Measurements from ENCODE around the gene ENTREP3. TPM values are rescaled to one million over a fixed set of nuclear protein-coding genes. Genes with fewer than 3 reads are reported as not detected.

The ENTREP3 gene
- total RNA-seq, 1 experiment from 2014 or later, result 69.9 TPM

- H3K9me2 ChIP-seq (ENCODE audit: insufficient read depth), result no peaks in the 10 kb centered on the region
- H3K9me3 ChIP-seq (ENCODE audit: control insufficient read depth in 1 of 2, insufficient read depth in 1 of 2, low read depth in 1 of 2, low read length in 2 of 2), result no peaks in the 10 kb centered on the region
- H3K36me3 ChIP-seq (ENCODE audit: control insufficient read depth in 1 of 2, insufficient read depth in 2 of 2, low read length in 2 of 2), result peaks cover 0 to 6% of the 10 kb centered on the region in 2 experiments; a peak in 1 of 4 replicates
- TF ChIP-seq YY1 (IDR thresholded peaks at IDR 0.05; ENCODE audit: extremely low read depth, insufficient replicate concordance, low read depth, low read length), result peak; percentile 98
- TF ChIP-seq SIN3A (IDR thresholded peaks at IDR 0.05; ENCODE audit: low read depth), result peak; percentile 49; the same call in 1 of the 2 replicates
- TF ChIP-seq POLR2AphosphoS5 (IDR thresholded peaks at IDR 0.05; ENCODE audit: low read depth, low read length), result peak; percentile 40
- TF ChIP-seq ZNF274 (IDR thresholded peaks at IDR 0.05; ENCODE audit: low read depth, low read length), result no peak
- peak; percentile 73; the same call in 1 of the 2 replicates for TF ChIP-seq ZFX (IDR thresholded peaks at IDR 0.05)
- TF ChIP-seq, protein P1, sequence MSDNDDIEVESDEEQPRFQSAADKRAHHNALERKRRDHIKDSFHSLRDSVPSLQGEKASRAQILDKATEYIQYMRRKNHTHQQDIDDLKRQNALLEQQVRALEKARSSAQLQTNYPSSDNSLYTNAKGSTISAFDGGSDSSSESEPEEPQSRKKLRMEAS (IDR thresholded peaks at IDR 0.05), result peak; percentile 46; the same call in 1 of the 2 replicates
- no peak for TF ChIP-seq JUND (IDR thresholded peaks at IDR 0.05)
- 0 out of 2 replicates have a peak, but pooled peaks have one; percentile 7 for TF ChIP-seq SP1 (IDR thresholded peaks at IDR 0.05; ENCODE audit: low read depth)
- peak; percentile 29 for TF ChIP-seq TCF7L2 (IDR thresholded peaks at IDR 0.05; ENCODE audit: borderline replicate concordance, extremely low read depth, insufficient read depth, insufficient read length)
- DNase-seq (ENCODE audit: low read depth, low spot score) (no peak), ATAC-seq (peak; percentile 76)
- intact Hi-C loops (cut with micrococcal nuclease), result loop anchor here (2.0 to 5.0 kb wide), 3 partner anchors 18 to 384 kb away; a partner anchor contains a TSS
- H3K4me1 ChIP-seq (ENCODE audit: control insufficient read depth in 1 of 2, insufficient read depth in 2 of 2, low read length in 2 of 2), result peaks cover 22 to 33% of the 10 kb centered on the region in 2 experiments
- H3K9ac ChIP-seq (ENCODE audit: low read length), result peak within 1 kb of the TSS; percentile 93
- H3K4me2 ChIP-seq (ENCODE audit: low read length), result peak within 1 kb of the TSS; percentile 77
- peaks cover 16% of the 10 kb centered on the region for H3K79me2 ChIP-seq (ENCODE audit: insufficient read depth, low read length)
- no TSS peak for BruUV-seq (replicated peaks)
- H4K20me1 ChIP-seq (ENCODE audit: insufficient read depth), result no peaks in the 10 kb centered on the region
- peak within 1 kb of the TSS; percentile 89 to 100 for H3K4me3 ChIP-seq (replicated peaks in 1 of 2; ENCODE audit: low read depth in 1 of 2, low read length in 2 of 2)
- ChIA-PET RAD21 (ENCODE audit: low non-redundant PET in 1 of 2, low total read pairs in 2 of 2, uncharacterized antibody in 2 of 2, unreplicated experiment in 2 of 2) (no interaction called here), CTCF (interaction anchor here (1.0 to 4.0 kb wide), 9 partner anchors 10 to 295 kb away, joined by 3 to 16 read pairs (median 8); partner anchors contain the start of genes CLK2 and KRTCAP2), POLR2A (interaction anchor here (0.7 to 3.0 kb wide), 4 partner anchors 10 to 33 kb away, joined by 3 to 9 read pairs (median 4); a partner anchor contains a TSS)
- H3K27ac ChIP-seq (ENCODE audit: low read depth, low read length), result peak within 1 kb of the TSS; percentile 90
- H2AFZ ChIP-seq (ENCODE audit: low read depth, low read length, poor library complexity, severe bottlenecking), result no peak within 1 kb of the TSS
- H3K27me3 ChIP-seq (ENCODE audit: insufficient read depth, low read length), result no peaks in the 10 kb centered on the region
Measured at GRCh38 chr1:155208541-155209311, 46.6 kb downstream of the ENTREP3 start, which contains the start of gene MTX1. MTX1 (plus strand) TSS chr1:155208695; CDS start chr1:155208805, 110 bp downstream.

Measured in HCT116 (cell line).